Smooth muscle cell (in vitro differentiated cells): ENCODE results near the gene CAV2. TPM values are rescaled to one million over a fixed set of nuclear protein-coding genes. Genes with fewer than 3 reads are reported as not detected.

Experiments used
- DNase-seq: peaks from one replicate; lab custom pipeline; 2025; ENCODE audit not compliant: unreplicated experiment; lab: John Stamatoyannopoulos, UW
- H2AFZ ChIP-seq: fragments of 200-600 bp; sonication (generic); 2 replicates; pipeline ENCODE4 v1.6.0; 2016; ENCODE audit warnings: antibody characterized with exemption, low read depth, mild to moderate bottlenecking
- H3F3A ChIP-seq: fragments of 200-600 bp; sonication (generic); 2 replicates; pipeline ENCODE4 v1.6.0; 2017; ENCODE audit warnings: antibody characterized with exemption, low read depth
- H3K27ac ChIP-seq: fragments of 200-600 bp; sonication (generic); 2 replicates; pipeline ENCODE4 v1.5.1; 2016; ENCODE audit warnings: low read depth, mild to moderate bottlenecking
- H3K27me3 ChIP-seq: fragments of 200-600 bp; sonication (generic); 2 replicates; pipeline ENCODE4 v1.6.1; 2016; ENCODE audit warnings: low read depth, mild to moderate bottlenecking
- H3K36me3 ChIP-seq: fragments of 200-600 bp; sonication (generic); 2 replicates; pipeline ENCODE4 v1.5.1; 2016; ENCODE audit warnings: low read depth
- H3K4me1 ChIP-seq: fragments of 200-600 bp; sonication (generic); 2 replicates; pipeline ENCODE4 v1.5.1; 2016; ENCODE audit warnings: low read depth
- H3K4me2 ChIP-seq: fragments of 200-600 bp; sonication (generic); 2 replicates; pipeline ENCODE4 v1.6.0; 2016; ENCODE audit warnings: mild to moderate bottlenecking
- H3K4me3 ChIP-seq: fragments of 200-600 bp; sonication (generic); 2 replicates; pipeline ENCODE4 v1.5.1; 2016; ENCODE audit warnings: mild to moderate bottlenecking
- H3K79me2 ChIP-seq: fragments of 200-600 bp; sonication (generic); 2 replicates; pipeline ENCODE4 v1.6.0; 2016; ENCODE audit warnings: low read depth, mild to moderate bottlenecking
- H3K9ac ChIP-seq: fragments of 200-600 bp; sonication (generic); 2 replicates; pipeline ENCODE4 v1.6.0; 2016; ENCODE audit warnings: low read depth
- H3K9me3 ChIP-seq: fragments of 200-600 bp; sonication (generic); replicated peaks from 2 replicates; pipeline ENCODE4 v1.5.1; 2016; ENCODE audit warnings: low read depth
- H4K20me1 ChIP-seq: fragments of 200-600 bp; sonication (generic); 2 replicates; pipeline ENCODE4 v1.6.0; 2016; ENCODE audit warnings: low read depth
- CTCF ChIP-seq: fragments of 200-600 bp; sonication (generic); IDR thresholded peaks from 2 replicates; pipeline ENCODE4 v1.5.1; 2017; ENCODE audit warnings: borderline replicate concordance, mild to moderate bottlenecking, antibody characterized with exemption; ENCODE audit not compliant: insufficient read depth, poor library complexity, severe bottlenecking
- WGBS: methylation state at CpG from one replicate; pipeline ENCODE4 v1.1.7; 2016; ENCODE audit warnings: low lambda C conversion rate; 5-methylcytosine and 5-hydroxymethylcytosine counted together
- polyA plus RNA-seq: library from polyadenylated mRNA; unstranded; fragments of >200 nt; fragmentation: Nextera tagmentation; extraction: Ambion mirVana; gene quantifications from 2 replicates; pipeline ENCODE4 v1.2.1, GENCODE V29; 2016
- total RNA-seq: library from RNA; depleted of rRNA; stranded (reverse); fragments of >200 nt; gene quantifications from 2 replicates; pipeline ENCODE4 v1.2.3, GENCODE V29; 2014

The CAV2 gene
- total and polyA plus RNA-seq, 2 experiments from 2014 or later = 38.8 to 68.0 TPM

DNA sequence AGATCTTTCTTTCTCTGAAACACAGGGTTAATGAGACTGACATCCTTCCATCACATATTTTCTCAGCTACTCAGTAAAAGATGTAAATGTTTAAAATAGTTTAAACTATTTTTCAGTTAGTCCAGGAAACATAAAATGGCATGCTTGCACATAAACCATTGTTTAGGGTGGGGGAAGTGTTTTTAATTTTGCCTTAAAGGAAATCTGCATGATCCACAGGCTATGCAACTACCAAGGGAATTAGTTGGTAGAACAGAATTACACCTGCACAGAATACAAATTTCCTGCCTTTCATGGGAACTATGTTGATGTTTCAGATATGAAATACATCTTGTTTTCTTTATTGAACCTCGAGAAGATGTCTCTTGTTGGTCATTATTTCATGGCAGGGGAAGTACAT, 35.9 kb downstream of the CAV2 start:
- no peak overlapping the region for H3K9ac ChIP-seq
- peaks cover 10% of the 10 kb centered on the region for H3K79me2 ChIP-seq
- H3K9me3 ChIP-seq = no peaks in the 10 kb centered on the region
- H3K27ac ChIP-seq = no peak overlapping the region
- H4K20me1 ChIP-seq = no peaks in the 10 kb centered on the region
- H3F3A ChIP-seq = peaks cover 3% of the 10 kb centered on the region
- no peak for DNase-seq
- no peaks in the 10 kb centered on the region for H3K36me3 ChIP-seq
- no peaks in the 10 kb centered on the region for H3K4me1 ChIP-seq
- 97% methylated on average over 1 of the region's 1 CpG for WGBS
- H3K27me3 ChIP-seq = no peaks in the 10 kb centered on the region
- H3K4me2 ChIP-seq = no peak overlapping the region
- no peak overlapping the region for H2AFZ ChIP-seq
- no peak overlapping the region for H3K4me3 ChIP-seq
- no peak for TF ChIP-seq CTCF

GRCh38 chr7:116538138-116538537, 38.6 kb downstream of the CAV2 start:
- no peak overlapping the region for H2AFZ ChIP-seq
- H3K9ac ChIP-seq = no peak overlapping the region
- H3K27ac ChIP-seq = no peak overlapping the region
- no peaks in the 10 kb centered on the region for H3F3A ChIP-seq
- TF ChIP-seq CTCF = no peak
- peaks cover 6% of the 10 kb centered on the region for H3K79me2 ChIP-seq
- WGBS = 95% methylated on average over 2 of the region's 2 CpGs
- no peaks in the 10 kb centered on the region for H3K27me3 ChIP-seq
- no peak overlapping the region for H3K4me3 ChIP-seq
- no peaks in the 10 kb centered on the region for H3K36me3 ChIP-seq
- no peak overlapping the region for H3K4me2 ChIP-seq
- DNase-seq = no peak
- no peaks in the 10 kb centered on the region for H4K20me1 ChIP-seq
- H3K4me1 ChIP-seq = no peaks in the 10 kb centered on the region
- no peaks in the 10 kb centered on the region for H3K9me3 ChIP-seq

DNA sequence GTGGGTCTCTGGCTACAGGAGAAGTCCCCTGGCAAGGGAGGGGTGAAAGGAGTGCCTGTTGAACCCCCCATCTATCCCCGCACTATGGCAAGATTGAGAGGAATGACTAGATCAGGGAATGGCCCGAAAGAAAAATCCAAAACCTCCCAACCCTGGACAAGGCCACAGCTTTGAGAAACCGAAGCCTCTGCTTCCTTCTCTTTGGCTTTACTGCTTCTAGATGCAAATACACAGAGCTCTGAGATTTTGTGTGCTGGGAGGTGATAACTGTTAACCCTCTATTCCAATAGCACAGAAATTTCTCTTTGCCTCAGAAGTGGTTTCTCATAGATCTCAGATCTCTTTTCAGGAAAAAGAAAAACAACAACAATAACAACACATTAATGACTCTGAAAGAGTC, 40.3 kb downstream of the CAV2 start:
- no peak for TF ChIP-seq CTCF
- no peaks in the 10 kb centered on the region for H3F3A ChIP-seq
- no peak overlapping the region for H3K27ac ChIP-seq
- no peaks in the 10 kb centered on the region for H3K27me3 ChIP-seq
- H3K4me1 ChIP-seq = no peaks in the 10 kb centered on the region
- no peaks in the 10 kb centered on the region for H3K79me2 ChIP-seq
- H3K36me3 ChIP-seq = no peaks in the 10 kb centered on the region
- WGBS = 96% methylated on average over 3 of the region's 3 CpGs
- DNase-seq = no peak
- H3K4me3 ChIP-seq = no peak overlapping the region
- no peaks in the 10 kb centered on the region for H3K9me3 ChIP-seq
- H3K9ac ChIP-seq = no peak overlapping the region
- H2AFZ ChIP-seq = no peak overlapping the region
- H3K4me2 ChIP-seq = no peak overlapping the region
- no peaks in the 10 kb centered on the region for H4K20me1 ChIP-seq

- H3K27me3 ChIP-seq = no peaks in the 10 kb centered on the region
- H3K9me3 ChIP-seq = no peaks in the 10 kb centered on the region
- H3F3A ChIP-seq = no peaks in the 10 kb centered on the region
- H2AFZ ChIP-seq = no peak overlapping the region
- H3K9ac ChIP-seq = no peak overlapping the region
- no peaks in the 10 kb centered on the region for H4K20me1 ChIP-seq
- no peak for DNase-seq
- no peaks in the 10 kb centered on the region for H3K36me3 ChIP-seq
- no peaks in the 10 kb centered on the region for H3K4me1 ChIP-seq
- no peak overlapping the region for H3K27ac ChIP-seq
- TF ChIP-seq CTCF = no peak
- no peak overlapping the region for H3K4me2 ChIP-seq
- no peaks in the 10 kb centered on the region for H3K79me2 ChIP-seq
- no peak overlapping the region for H3K4me3 ChIP-seq
Measured at GRCh38 chr7:116540743-116541142, 41.2 kb downstream of the CAV2 start.
